ENCODE results near the gene CHN2.

DNA sequence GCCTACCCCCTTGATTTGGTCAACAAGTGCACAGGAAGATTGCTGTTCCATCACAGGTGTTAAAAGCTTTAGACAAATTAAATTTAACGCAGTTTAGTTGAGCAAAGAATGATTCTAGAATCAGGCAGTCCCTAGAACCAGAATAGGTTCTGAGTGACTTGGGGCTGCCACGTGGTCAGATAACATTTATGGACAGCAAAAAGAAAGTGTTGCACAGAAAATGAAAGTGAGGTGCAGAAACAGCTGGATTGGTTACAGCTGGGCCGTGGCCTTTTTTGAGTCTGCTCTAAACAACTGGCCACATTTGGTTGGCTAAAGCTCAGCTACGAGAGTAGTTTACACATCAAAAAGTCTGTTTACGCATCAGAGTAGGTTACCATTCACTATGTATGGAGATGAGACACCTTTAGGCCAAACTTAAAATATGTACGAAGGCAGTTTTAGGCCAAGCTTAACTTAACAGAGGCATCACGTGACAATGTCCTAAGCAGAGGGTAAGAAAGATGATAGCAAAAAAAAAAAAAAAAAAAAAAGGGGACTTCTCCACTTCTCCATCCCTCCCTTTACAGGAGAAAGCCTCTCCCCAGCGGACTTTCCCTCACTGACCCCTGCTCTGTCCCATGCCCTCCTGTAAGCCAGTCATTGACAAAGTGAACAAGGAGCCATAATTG lies 235.8 kb downstream of the CHN2 start:
- TF ChIP-seq CTCF (conservative IDR thresholded peaks at IDR 0.05; ENCODE audit: low read depth, low read length): no peak
- TF ChIP-seq EZH2 (IDR thresholded peaks at IDR 0.05; ENCODE audit: low read length, unreplicated experiment): no peak
- no peak for TF ChIP-seq EZH2phosphoT487 (IDR thresholded peaks at IDR 0.05; ENCODE audit: borderline replicate concordance, low read length)
